Brain microvascular endothelial cell (primary cell): Measurements from ENCODE around the gene ABCC9.

Experiments
- DNase-seq: peaks from one replicate; pipeline ENCODE4 v3.0.0-alpha.2; 2020
- H3K27ac ChIP-seq: fragments of 250-450 bp; sonication (Bioruptor Pico); 2 replicates; pipeline ENCODE4 v1.5.1; 2020; ENCODE audit warnings: mild to moderate bottlenecking, moderate library complexity
- H3K27me3 ChIP-seq: fragments of 250-450 bp; sonication (Bioruptor Pico); replicated peaks from 2 replicates; pipeline ENCODE4 v1.5.1; 2020; ENCODE audit warnings: mild to moderate bottlenecking
- H3K36me3 ChIP-seq: fragments of 250-450 bp; sonication (Bioruptor Pico); replicated peaks from 2 replicates; pipeline ENCODE4 v1.5.1; 2020; ENCODE audit warnings: mild to moderate bottlenecking
- H3K4me3 ChIP-seq: 2 replicates; pipeline ENCODE4 v1.5.1; 2011; ENCODE audit warnings: low read depth, mild to moderate bottlenecking, control low read depth, low read length, moderate library complexity
- CTCF ChIP-seq: IDR thresholded peaks from 2 replicates; pipeline ENCODE4 v1.5.1; 2011; ENCODE audit warnings: low read depth, mild to moderate bottlenecking, moderate library complexity, low read length, control low read depth, inconsistent platforms; ENCODE audit errors: missing control alignments
- in situ Hi-C: cut with HindIII; loops from 2 replicates; pipeline ENCODE4 v1.10.0; 2017; ENCODE audit warnings: low sequenced_read_pairs, low pct_ligation_motif_present

Gene ABCC9

GRCh38 chr12:21879312-21879711 lies 61.9 kb downstream of the ABCC9 start:
- no peak overlapping the region for H3K27ac ChIP-seq
- H3K27me3 ChIP-seq = no peaks in the 10 kb centered on the region
- no peak for DNase-seq
- no peak for TF ChIP-seq CTCF
- no peak overlapping the region for H3K4me3 ChIP-seq
- in situ Hi-C loops = no loop called here
- no peaks in the 10 kb centered on the region for H3K36me3 ChIP-seq

- DNase-seq = no peak
- no peak for TF ChIP-seq CTCF
- H3K27me3 ChIP-seq = no peaks in the 10 kb centered on the region
- no peak overlapping the region for H3K27ac ChIP-seq
- no peak overlapping the region for H3K4me3 ChIP-seq
- H3K36me3 ChIP-seq = no peaks in the 10 kb centered on the region
- in situ Hi-C loops = no loop called here
These were observed 63.8 kb downstream of the ABCC9 start for GRCh38 chr12:21877293-21877982.

GRCh38 chr12:21865846-21866245 lies 75.4 kb downstream of the ABCC9 start:
- in situ Hi-C loops = no loop called here
- Histone ChIP-seq H3K27ac (no peak overlapping the region), H3K4me3 (no peak overlapping the region), H3K36me3 (no peaks in the 10 kb centered on the region), H3K27me3 (no peaks in the 10 kb centered on the region)
- no peak for TF ChIP-seq CTCF
- DNase-seq = no peak

GRCh38 chr12:21860534-21860933 lies 80.7 kb downstream of the ABCC9 start:
- no peak overlapping the region for H3K27ac ChIP-seq
- H3K4me3 ChIP-seq = no peak overlapping the region
- no peaks in the 10 kb centered on the region for H3K36me3 ChIP-seq
- no peak for TF ChIP-seq CTCF
- H3K27me3 ChIP-seq = no peaks in the 10 kb centered on the region
- in situ Hi-C loops = no loop called here
- DNase-seq = no peak

DNA sequence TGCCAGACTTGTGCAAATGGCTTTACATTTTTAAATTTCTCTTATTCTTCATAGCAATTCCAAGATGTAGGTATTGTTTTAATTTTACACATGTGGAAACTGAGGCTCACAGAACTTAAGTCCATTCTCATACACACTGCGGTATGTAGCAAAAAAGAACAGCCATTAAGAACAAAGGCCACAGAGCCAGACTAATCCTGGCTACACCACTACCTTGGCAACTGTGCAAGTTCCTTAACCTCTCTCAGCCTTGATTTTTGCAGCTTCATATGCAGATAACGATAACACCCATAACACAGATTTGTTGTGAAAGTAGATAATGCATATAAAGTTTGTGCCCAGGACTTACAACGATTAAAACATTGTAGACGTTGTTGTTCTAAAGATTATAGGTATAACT lies 81.1 kb downstream of the ABCC9 start:
- Histone ChIP-seq H3K36me3 (no peaks in the 10 kb centered on the region), H3K4me3 (no peak overlapping the region), H3K27me3 (no peaks in the 10 kb centered on the region), H3K27ac (no peak overlapping the region)
- no peak for TF ChIP-seq CTCF
- no peak for DNase-seq
- in situ Hi-C loops = no loop called here

DNA sequence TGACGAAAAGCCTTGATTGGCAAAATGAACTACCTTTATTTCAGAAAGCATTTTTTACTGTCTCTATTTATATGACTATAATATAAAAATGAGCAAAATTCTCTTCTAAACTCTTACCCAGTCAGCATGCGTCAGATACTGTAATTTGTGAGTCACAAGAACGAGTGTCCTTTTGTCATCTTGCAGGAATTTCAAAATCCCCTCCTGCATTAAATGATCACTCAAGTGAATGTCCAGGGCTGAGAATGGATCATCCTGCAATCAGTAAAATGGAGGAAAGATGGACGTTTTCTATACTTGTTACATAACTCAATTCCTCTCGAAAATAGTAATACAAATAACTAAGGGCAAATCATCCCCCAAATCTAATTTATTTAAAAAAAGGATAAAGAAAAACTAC lies 89.0 kb downstream of the ABCC9 start:
- Histone ChIP-seq H3K27ac (no peak overlapping the region), H3K36me3 (no peaks in the 10 kb centered on the region), H3K27me3 (no peaks in the 10 kb centered on the region), H3K4me3 (no peak overlapping the region)
- DNase-seq = peak; percentile 63
- TF ChIP-seq CTCF = no peak
- in situ Hi-C loops = no loop called here
